GM12878 (cell line): ENCODE data around the gene GEMIN7. TPM values are rescaled to one million over a fixed set of nuclear protein-coding genes. Genes with fewer than 3 reads are reported as not detected.

Source experiments
- ASH2L ChIP-seq: fragments of 300-600, 200-600 bp; sonication (generic); IDR thresholded peaks from 2 replicates; pipeline ENCODE4 v1.6.1; 2017; ENCODE audit warnings: low read depth, mild to moderate bottlenecking, borderline replicate concordance
- ATF3 ChIP-seq: IDR thresholded peaks from 2 replicates; pipeline ENCODE4 v1.6.1; 2011; ENCODE audit warnings: low read depth, mild to moderate bottlenecking, low read length, moderate library complexity, borderline replicate concordance; ENCODE audit errors: extremely low read depth
- BHLHE40 ChIP-seq, 2 experiments: fragments of 450-650 bp in 1 of 2; IDR thresholded peaks; 2 replicates each; pipeline ENCODE4 v1.6.1; 2011 to 2017; ENCODE audit warnings: low read depth in 2 of 2, borderline replicate concordance in 1 of 2, improper control_type of control experiment in 1 of 2, low read length in 1 of 2, mild to moderate bottlenecking in 1 of 2
- EGR1 ChIP-seq, 2 experiments: IDR thresholded peaks; 1 replicate in 1 of 2; 2 replicates in 1 of 2; pipeline ENCODE4 v1.6.1; 2011 to 2012; ENCODE audit warnings: low read depth in 2 of 2, low read length in 2 of 2, borderline replicate concordance in 1 of 2, mild to moderate bottlenecking in 1 of 2, moderate library complexity in 1 of 2
- HDGF ChIP-seq: fragments of 450-650 bp; IDR thresholded peaks from 2 replicates; pipeline ENCODE4 v1.6.1; 2016; ENCODE audit warnings: antibody characterized with exemption
- IRF4 ChIP-seq: IDR thresholded peaks from 2 replicates; pipeline ENCODE4 v1.6.1; 2011; ENCODE audit warnings: low read depth, low read length
- MYC ChIP-seq: IDR thresholded peaks from 2 replicates; pipeline ENCODE4 v1.6.1; 2011; ENCODE audit warnings: mild to moderate bottlenecking, low read length, moderate library complexity, inconsistent platforms; ENCODE audit not compliant: insufficient read depth, insufficient replicate concordance, insufficient read length, severe bottlenecking
- NFXL1 ChIP-seq: fragments of 450-650 bp; IDR thresholded peaks from 2 replicates; pipeline ENCODE4 v1.6.1; 2017; ENCODE audit warnings: antibody characterized with exemption, mild to moderate bottlenecking, borderline replicate concordance
- NR2C2 ChIP-seq: IDR thresholded peaks from 2 replicates; pipeline ENCODE4 v1.6.1; 2011; ENCODE audit warnings: borderline replicate concordance, low read depth; ENCODE audit not compliant: control insufficient read depth, insufficient read length
- PAX8 ChIP-seq: fragments of 450-650 bp; IDR thresholded peaks from 2 replicates; pipeline ENCODE4 v1.6.1; 2017; ENCODE audit warnings: mild to moderate bottlenecking, moderate library complexity
- PKNOX1 ChIP-seq: fragments of 450-650 bp; IDR thresholded peaks from 2 replicates; pipeline ENCODE4 v1.6.1; 2016; ENCODE audit warnings: mild to moderate bottlenecking
- POLR2AphosphoS5 ChIP-seq: IDR thresholded peaks from 2 replicates; pipeline ENCODE4 v1.6.1; 2011; ENCODE audit warnings: mild to moderate bottlenecking, low read length, inconsistent platforms
- PRDM15 ChIP-seq: fragments of 450-650 bp; formaldehyde crosslinking; IDR thresholded peaks from 2 replicates; pipeline ENCODE4 v1.4.0; 2020; ENCODE audit warnings: mild to moderate bottlenecking, moderate library complexity
- RAD21 ChIP-seq: IDR thresholded peaks from 2 replicates; pipeline ENCODE4 v1.6.1; 2011; ENCODE audit warnings: mild to moderate bottlenecking, low read depth, low read length, moderate library complexity; ENCODE audit not compliant: insufficient read depth
- RCOR1 ChIP-seq: conservative IDR thresholded peaks from 2 replicates; pipeline ENCODE4 v1.6.1; 2012; ENCODE audit warnings: low read depth, low read length, improper control_type of control experiment
- RFX5 ChIP-seq: IDR thresholded peaks from 2 replicates; pipeline ENCODE4 v1.6.1; 2011; ENCODE audit warnings: low read depth, low read length, improper control_type of control experiment
- YY1 ChIP-seq: IDR thresholded peaks from 2 replicates; pipeline ENCODE4 v1.6.1; 2011; ENCODE audit warnings: low read depth, mild to moderate bottlenecking, low read length
- ZBTB33 ChIP-seq: fragments of 450-650 bp; IDR thresholded peaks from 2 replicates; pipeline ENCODE4 v1.6.1; 2017; ENCODE audit warnings: mild to moderate bottlenecking
- ZBTB40 ChIP-seq: fragments of 450-650 bp; IDR thresholded peaks from 2 replicates; pipeline ENCODE4 v1.6.1; 2016; ENCODE audit warnings: mild to moderate bottlenecking, moderate library complexity, borderline replicate concordance
- polyA plus RNA-seq, 11 experiments: library from polyadenylated mRNA; depleted of rRNA in 4 of 11; unstranded in 6 of 11; stranded (reverse) in 5 of 11; fragments of >200 nt; fragmentation: Nextera tagmentation in 4 of 11; fragmentation: Illumina TruSeq in 1 of 11; extraction: Ambion mirVana in 4 of 11; extraction: Trizol in 1 of 11; gene quantifications; 1 replicate in 1 of 11; 2 replicates in 10 of 11; pipeline versions ENCODE4 v1.2.1 to v1.2.3, GENCODE V29; 2011 to 2016; ENCODE audit warnings: inconsistent platforms in 2 of 11, missing spikeins in 2 of 11, low read depth in 1 of 11
- total RNA-seq, 4 experiments: library from RNA; depleted of rRNA in 3 of 4; stranded (reverse); fragments of >200 nt in 3 of 4; fragmentation: Illumina TruSeq in 1 of 4; extraction: Trizol in 1 of 4; gene quantifications; 2 replicates each; pipeline versions ENCODE4 v1.2.1 to v1.2.3, GENCODE V29; 2013 to 2021

The GEMIN7 gene
- total and polyA plus RNA-seq, 10 of the 15 experiments (the other 5 are each of a cell fraction or from before 2014, with no cell fraction given) = 21.1 to 76.7 (median 44.9) TPM

GRCh38 chr19:45121827-45122345, 42.8 kb downstream of the GEMIN7 start (continued):
- TF ChIP-seq RFX5 (no peak), NFXL1 (no peak), HDGF (0 out of 2 replicates have a peak, but pooled peaks have one; percentile 50), IRF4 (no peak), PAX8 (no peak), BHLHE40 (IDR thresholded peaks at IDR 0.05; ENCODE audit: borderline replicate concordance in 1 of 2, low read depth in 2 of 2, low read length in 1 of 2) (peak; percentile 56 to 93; a peak in 3 of 4 replicates), RCOR1 (no peak), MYC (peak; percentile 28), POLR2AphosphoS5 (no peak), ZBTB40 (no peak), ZBTB33 (no peak), ASH2L (no peak), EGR1 (IDR thresholded peaks at IDR 0.05; ENCODE audit: borderline replicate concordance in 1 of 2, low read depth in 2 of 2, low read length in 2 of 2) (no peak), ATF3 (no peak), NR2C2 (no peak), PRDM15 (CRISPR knock-in tag) (no peak), RAD21 (no peak), PKNOX1 (no peak), YY1 (no peak)
